ENCODE data around the gene MMAB.

MMAB gene

DNA sequence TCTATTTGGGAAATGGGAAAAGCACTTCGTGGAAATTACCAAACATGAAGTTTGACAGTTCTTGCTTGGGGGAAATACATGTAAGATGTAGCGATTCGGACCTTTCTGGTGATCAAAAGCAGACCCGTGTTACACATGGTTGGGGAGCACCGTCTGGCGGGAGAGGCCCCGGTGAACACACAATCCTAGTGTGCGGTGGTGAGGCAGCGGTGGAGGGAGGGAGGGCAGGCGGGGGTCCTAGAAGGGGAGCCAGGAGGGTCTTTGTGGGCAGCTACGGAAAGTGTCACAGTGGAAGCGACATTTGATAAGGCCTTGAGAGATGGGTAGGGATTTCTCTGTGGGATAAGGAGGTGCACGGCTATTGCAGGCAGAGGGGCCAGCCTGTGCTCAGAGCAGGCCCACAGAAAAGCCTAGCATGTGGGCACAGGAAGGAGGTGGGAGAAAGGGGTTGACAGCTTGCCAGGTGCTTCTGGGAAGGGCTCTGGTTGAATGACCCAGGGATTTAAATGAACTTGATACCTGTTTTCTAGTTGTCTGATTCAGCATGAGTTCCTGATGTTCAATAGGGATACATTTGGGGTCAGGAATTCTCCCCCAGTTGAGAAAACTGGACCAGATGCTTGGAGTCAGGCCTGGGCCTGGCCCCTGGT is 7.5 kb upstream of the MMAB start:
- no peak overlapping the region for H2AFZ ChIP-seq (ENCODE audit: low read depth, low read length)
- H3K9me3 ChIP-seq (ENCODE audit: insufficient read depth, low read length), result no peaks in the 10 kb centered on the region
- no peaks in the 10 kb centered on the region for H4K20me1 ChIP-seq (ENCODE audit: insufficient read depth, low read length)
- H3K27ac ChIP-seq (ENCODE audit: low read length), result no peak overlapping the region
- no peaks in the 10 kb centered on the region for H3K27me3 ChIP-seq (ENCODE audit: low read depth, low read length)
- TF ChIP-seq, protein P1, sequence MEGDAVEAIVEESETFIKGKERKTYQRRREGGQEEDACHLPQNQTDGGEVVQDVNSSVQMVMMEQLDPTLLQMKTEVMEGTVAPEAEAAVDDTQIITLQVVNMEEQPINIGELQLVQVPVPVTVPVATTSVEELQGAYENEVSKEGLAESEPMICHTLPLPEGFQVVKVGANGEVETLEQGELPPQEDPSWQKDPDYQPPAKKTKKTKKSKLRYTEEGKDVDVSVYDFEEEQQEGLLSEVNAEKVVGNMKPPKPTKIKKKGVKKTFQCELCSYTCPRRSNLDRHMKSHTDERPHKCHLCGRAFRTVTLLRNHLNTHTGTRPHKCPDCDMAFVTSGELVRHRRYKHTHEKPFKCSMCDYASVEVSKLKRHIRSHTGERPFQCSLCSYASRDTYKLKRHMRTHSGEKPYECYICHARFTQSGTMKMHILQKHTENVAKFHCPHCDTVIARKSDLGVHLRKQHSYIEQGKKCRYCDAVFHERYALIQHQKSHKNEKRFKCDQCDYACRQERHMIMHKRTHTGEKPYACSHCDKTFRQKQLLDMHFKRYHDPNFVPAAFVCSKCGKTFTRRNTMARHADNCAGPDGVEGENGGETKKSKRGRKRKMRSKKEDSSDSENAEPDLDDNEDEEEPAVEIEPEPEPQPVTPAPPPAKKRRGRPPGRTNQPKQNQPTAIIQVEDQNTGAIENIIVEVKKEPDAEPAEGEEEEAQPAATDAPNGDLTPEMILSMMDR (IDR thresholded peaks at IDR 0.05; ENCODE audit: low read depth, low read length), result no peak
- TF ChIP-seq EZH2phosphoT487 (IDR thresholded peaks at IDR 0.05; ENCODE audit: low read depth), result no peak
- H3K4me2 ChIP-seq (ENCODE audit: low read length), result no peak overlapping the region
- H3K4me3 ChIP-seq (ENCODE audit: low read length), result no peak overlapping the region
- H3K79me2 ChIP-seq (ENCODE audit: low read length), result no peaks in the 10 kb centered on the region
- no peak overlapping the region for H3K9ac ChIP-seq (ENCODE audit: low read length)
- no peaks in the 10 kb centered on the region for H3K4me1 ChIP-seq (ENCODE audit: low read length)
- H3K36me3 ChIP-seq (replicated peaks; ENCODE audit: low read depth, low read length), result peaks cover 60% of the 10 kb centered on the region

GRCh38 chr12:109580272-109580671 is 7.0 kb upstream of the MMAB start:
- peaks cover 65% of the 10 kb centered on the region for H3K36me3 ChIP-seq (replicated peaks; ENCODE audit: low read depth, low read length)
- H3K4me2 ChIP-seq (ENCODE audit: low read length), result no peak overlapping the region
- no peaks in the 10 kb centered on the region for H3K27me3 ChIP-seq (ENCODE audit: low read depth, low read length)
- no peak overlapping the region for H3K4me3 ChIP-seq (ENCODE audit: low read length)
- no peaks in the 10 kb centered on the region for H4K20me1 ChIP-seq (ENCODE audit: insufficient read depth, low read length)
- TF ChIP-seq, protein P1 (IDR thresholded peaks at IDR 0.05; ENCODE audit: low read depth, low read length), result no peak
- no peak for TF ChIP-seq EZH2phosphoT487 (IDR thresholded peaks at IDR 0.05; ENCODE audit: low read depth)
- H3K9ac ChIP-seq (ENCODE audit: low read length), result no peak overlapping the region
- no peak overlapping the region for H3K27ac ChIP-seq (ENCODE audit: low read length)
- no peaks in the 10 kb centered on the region for H3K9me3 ChIP-seq (ENCODE audit: insufficient read depth, low read length)
- H3K79me2 ChIP-seq (ENCODE audit: low read length), result no peaks in the 10 kb centered on the region
- H3K4me1 ChIP-seq (ENCODE audit: low read length), result no peaks in the 10 kb centered on the region
- H2AFZ ChIP-seq (ENCODE audit: low read depth, low read length), result no peak overlapping the region

- H3K27ac ChIP-seq (ENCODE audit: low read length), result no peak overlapping the region
- TF ChIP-seq, protein P1 (IDR thresholded peaks at IDR 0.05; ENCODE audit: low read depth, low read length), result no peak
- no peak for TF ChIP-seq EZH2phosphoT487 (IDR thresholded peaks at IDR 0.05; ENCODE audit: low read depth)
- no peak overlapping the region for H3K4me3 ChIP-seq (ENCODE audit: low read length)
- peaks cover 2% of the 10 kb centered on the region for H3K4me1 ChIP-seq (ENCODE audit: low read length)
- H3K27me3 ChIP-seq (ENCODE audit: low read depth, low read length), result no peaks in the 10 kb centered on the region
- H3K79me2 ChIP-seq (ENCODE audit: low read length), result peaks cover 6% of the 10 kb centered on the region
- no peak overlapping the region for H3K4me2 ChIP-seq (ENCODE audit: low read length)
- no peaks in the 10 kb centered on the region for H3K9me3 ChIP-seq (ENCODE audit: insufficient read depth, low read length)
- peaks cover 70% of the 10 kb centered on the region for H3K36me3 ChIP-seq (replicated peaks; ENCODE audit: low read depth, low read length)
- H2AFZ ChIP-seq (ENCODE audit: low read depth, low read length), result no peak overlapping the region
- H3K9ac ChIP-seq (ENCODE audit: low read length), result no peak overlapping the region
- H4K20me1 ChIP-seq (ENCODE audit: insufficient read depth, low read length), result no peaks in the 10 kb centered on the region
These were observed 6.3 kb upstream of the MMAB start for GRCh38 chr12:109579639-109580038.

DNA sequence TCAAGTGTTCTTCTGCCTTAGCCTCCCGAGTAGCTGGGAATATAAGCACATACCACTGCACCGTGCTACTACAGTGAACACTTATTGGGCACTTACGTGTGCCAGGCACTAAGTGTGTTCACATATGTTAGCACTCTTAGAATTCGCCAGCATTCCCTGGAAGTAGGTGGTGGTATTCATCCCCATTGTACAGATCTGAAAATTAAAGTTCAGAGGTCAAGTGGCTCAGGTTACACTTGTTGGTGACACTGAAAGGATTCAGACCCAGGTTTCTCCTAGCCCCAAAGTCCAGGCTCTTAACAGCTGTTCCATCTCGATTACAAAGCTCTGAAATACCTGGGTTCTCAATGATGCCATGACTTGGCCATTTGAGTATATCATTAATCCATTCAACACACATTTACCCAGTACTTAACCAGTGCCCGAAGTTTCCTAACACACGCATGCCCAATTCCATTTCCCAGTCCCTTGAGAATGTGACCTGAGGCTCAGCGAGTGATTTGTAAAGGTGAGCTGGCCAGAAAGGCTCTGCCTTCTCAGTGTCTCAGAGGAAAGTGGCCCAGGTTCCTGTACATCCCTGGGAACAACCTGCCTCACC is 5.1 kb upstream of the MMAB start:
- H3K27ac ChIP-seq (ENCODE audit: low read length), result no peak overlapping the region
- no peak overlapping the region for H3K4me3 ChIP-seq (ENCODE audit: low read length)
- no peak overlapping the region for H2AFZ ChIP-seq (ENCODE audit: low read depth, low read length)
- TF ChIP-seq, protein P1 (IDR thresholded peaks at IDR 0.05; ENCODE audit: low read depth, low read length), result no peak
- TF ChIP-seq EZH2phosphoT487 (IDR thresholded peaks at IDR 0.05; ENCODE audit: low read depth), result no peak
- no peaks in the 10 kb centered on the region for H3K9me3 ChIP-seq (ENCODE audit: insufficient read depth, low read length)
- H4K20me1 ChIP-seq (ENCODE audit: insufficient read depth, low read length), result no peaks in the 10 kb centered on the region
- H3K4me1 ChIP-seq (ENCODE audit: low read length), result peaks cover 8% of the 10 kb centered on the region
- peaks cover 15% of the 10 kb centered on the region for H3K79me2 ChIP-seq (ENCODE audit: low read length)
- H3K9ac ChIP-seq (ENCODE audit: low read length), result no peak overlapping the region
- peaks cover 64% of the 10 kb centered on the region for H3K36me3 ChIP-seq (replicated peaks; ENCODE audit: low read depth, low read length)
- no peaks in the 10 kb centered on the region for H3K27me3 ChIP-seq (ENCODE audit: low read depth, low read length)
- no peak overlapping the region for H3K4me2 ChIP-seq (ENCODE audit: low read length)

Measured in OCI-LY3 (cell line).